Kidney (tissue), 14 donors: ENCODE data around the gene COMMD8. TPM values are rescaled to one million over a fixed set of nuclear protein-coding genes. Genes with fewer than 3 reads are reported as not detected.
A peak's percentile ranks its signal among the peaks of the same experiment; 100 is the strongest.

Experiments used
- DNase-seq, 5 donors: peaks; one replicate each; pipeline ENCODE4 v3.0.0-alpha.2; 2013 to 2020
- FAIRE-seq: peaks from 2 replicates; lab custom pipeline; 2012; peaks lifted over from hg19 to GRCh38; lab: Jason Lieb, UNC
- H3K27ac ChIP-seq, 2 donors: one replicate each; pipeline ENCODE4 v1.7.0; 2013; ENCODE audit warnings: low read depth in 2 of 2, low read length in 2 of 2, inconsistent platforms in 1 of 2
- H3K27me3 ChIP-seq: one replicate; pipeline ENCODE4 v1.7.1; 2013; ENCODE audit warnings: low read length, inconsistent platforms; ENCODE audit not compliant: control insufficient read depth, insufficient read depth
- H3K36me3 ChIP-seq, 3 donors: one replicate each; pipeline versions ENCODE4 v1.7.0 to v1.7.1; 2013; ENCODE audit warnings: low read length in 3 of 3, control low read depth in 1 of 3, inconsistent platforms in 1 of 3; ENCODE audit not compliant: insufficient read depth in 3 of 3, control insufficient read depth in 2 of 3
- H3K4me1 ChIP-seq, 3 donors: one replicate each; pipeline versions ENCODE4 v1.7.0 to v1.7.1; 2013; ENCODE audit warnings: low read length in 3 of 3, inconsistent platforms in 1 of 3, low read depth in 1 of 3; ENCODE audit not compliant: control insufficient read depth in 2 of 3, insufficient read depth in 2 of 3
- H3K4me3 ChIP-seq, 3 donors: one replicate each; pipeline versions ENCODE4 v1.7.0 to v1.8.1; 2013; ENCODE audit warnings: low read length in 3 of 3, control low read depth in 1 of 3, inconsistent platforms in 1 of 3
- H3K9ac ChIP-seq, 3 donors: one replicate each; pipeline versions ENCODE4 v1.7.0 to v1.7.1; 2013; ENCODE audit warnings: low read length in 3 of 3, control low read depth in 1 of 3, inconsistent platforms in 1 of 3
- H3K9me3 ChIP-seq, 3 donors: one replicate each; pipeline versions ENCODE4 v1.7.0 to v1.7.1; 2013; ENCODE audit warnings: low read length in 3 of 3, control low read depth in 1 of 3, inconsistent platforms in 1 of 3; ENCODE audit not compliant: control insufficient read depth in 2 of 3, insufficient read depth in 1 of 3
- intact Hi-C: fragments of 100-400 bp; cut with DNase I; formaldehyde crosslinking; loops from one replicate; pipeline ENCODE4 v1.11.1; 2022
- polyA plus RNA-seq: library from polyadenylated mRNA; stranded (reverse); fragments of 350-450 nt; fragmentation: Illumina TruSeq; extraction: RNeasy Lipid Tissue Mini Kit (QIAGEN cat#74804); gene quantifications from one replicate; pipeline ENCODE4 v1.2.3, GENCODE V29; 2014; ENCODE audit warnings: low read depth, low replicate concordance; ENCODE audit not compliant: insufficient read depth
- total RNA-seq: library from RNA; stranded (reverse); fragmentation: NEBNext Ultra II Directional; extraction: Animal tissue kit (Norgen Biotek cat#: 25700); gene quantifications from one replicate; pipeline ENCODE4 v1.2.1, GENCODE V29; 2021
- TF ChIP-seq, protein P1 (sequence below): IDR thresholded peaks from 3 replicates; pipeline ENCODE4 v1.5.1; 2012; ENCODE audit warnings: mild to moderate bottlenecking, moderate library complexity, borderline replicate concordance; ENCODE audit not compliant: insufficient read depth; ENCODE audit errors: extremely low read depth
- donor health status: control.
- donor health status: control.
- donor health status: control.
- donor health status: control.
- donor health status: control.
- donor health status: DM: yes; HTN: yes; CAD: no.
- donor health status: Normal renal cell carcinoma (clear cell type).

The COMMD8 gene
- total and polyA plus RNA-seq, 2 donors from 2014 or later, result 21.0 to 39.8 TPM

DNA sequence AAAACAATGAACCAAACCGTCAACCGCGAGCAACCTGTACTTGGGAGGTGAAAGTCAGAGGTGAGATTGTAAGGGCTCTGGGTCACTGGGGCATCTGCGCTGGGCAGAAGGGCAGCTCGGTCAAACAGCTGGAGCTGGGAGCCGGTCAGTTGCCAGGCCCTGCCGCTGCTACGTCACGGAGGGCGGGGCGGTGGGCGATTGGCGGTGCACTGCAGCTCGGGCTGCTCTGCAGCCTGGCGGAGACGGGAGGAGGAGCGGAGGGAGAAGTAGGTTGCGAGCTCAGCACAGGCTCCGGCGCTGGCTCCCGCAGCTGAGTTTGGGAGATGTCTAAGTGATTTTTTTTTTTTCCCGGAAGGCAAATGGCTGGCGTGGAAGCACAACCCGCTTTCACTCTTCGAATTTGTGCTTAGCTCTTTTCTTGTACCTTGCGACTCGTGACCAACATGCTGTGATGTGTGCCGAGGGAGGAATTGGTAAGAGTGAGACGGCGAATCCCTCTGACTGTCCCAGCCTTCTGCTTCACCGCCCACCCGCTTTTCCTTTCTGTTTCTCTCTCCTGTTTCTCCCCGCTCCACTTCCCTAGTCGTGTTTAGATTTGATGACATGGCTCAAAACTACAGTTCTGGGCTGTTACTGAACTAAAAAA is 21.7 kb upstream of the COMMD8 start, which contains the start of gene ATP10D:
ATP10D (plus strand) TSS at position 229 of the 646 bp plus-strand sequence. CDS start 27,266 bp downstream, outside the sequence.
- H3K9ac ChIP-seq, result peak within 1 kb of the TSS; percentile 82 to 94 (median 86)
- peaks cover 0 to 16% (median 5%) of the 10 kb centered on the region in 3 donors for H3K4me1 ChIP-seq
- H3K36me3 ChIP-seq, result no peaks in the 10 kb centered on the region
- H3K9me3 ChIP-seq, result no peaks in the 10 kb centered on the region
- H3K4me3 ChIP-seq, result peak within 1 kb of the TSS; percentile 78 to 99 (median 95)
- H3K27ac ChIP-seq, result peak within 1 kb of the TSS; percentile 91 to 99
- FAIRE-seq (peak; percentile 81), DNase-seq (peak; percentile 96 to 99 (median 97))
- no peaks in the 10 kb centered on the region for H3K27me3 ChIP-seq
- TF ChIP-seq, protein P1, sequence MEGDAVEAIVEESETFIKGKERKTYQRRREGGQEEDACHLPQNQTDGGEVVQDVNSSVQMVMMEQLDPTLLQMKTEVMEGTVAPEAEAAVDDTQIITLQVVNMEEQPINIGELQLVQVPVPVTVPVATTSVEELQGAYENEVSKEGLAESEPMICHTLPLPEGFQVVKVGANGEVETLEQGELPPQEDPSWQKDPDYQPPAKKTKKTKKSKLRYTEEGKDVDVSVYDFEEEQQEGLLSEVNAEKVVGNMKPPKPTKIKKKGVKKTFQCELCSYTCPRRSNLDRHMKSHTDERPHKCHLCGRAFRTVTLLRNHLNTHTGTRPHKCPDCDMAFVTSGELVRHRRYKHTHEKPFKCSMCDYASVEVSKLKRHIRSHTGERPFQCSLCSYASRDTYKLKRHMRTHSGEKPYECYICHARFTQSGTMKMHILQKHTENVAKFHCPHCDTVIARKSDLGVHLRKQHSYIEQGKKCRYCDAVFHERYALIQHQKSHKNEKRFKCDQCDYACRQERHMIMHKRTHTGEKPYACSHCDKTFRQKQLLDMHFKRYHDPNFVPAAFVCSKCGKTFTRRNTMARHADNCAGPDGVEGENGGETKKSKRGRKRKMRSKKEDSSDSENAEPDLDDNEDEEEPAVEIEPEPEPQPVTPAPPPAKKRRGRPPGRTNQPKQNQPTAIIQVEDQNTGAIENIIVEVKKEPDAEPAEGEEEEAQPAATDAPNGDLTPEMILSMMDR, result peak; percentile 16
- intact Hi-C loops, result no loop called here

DNA sequence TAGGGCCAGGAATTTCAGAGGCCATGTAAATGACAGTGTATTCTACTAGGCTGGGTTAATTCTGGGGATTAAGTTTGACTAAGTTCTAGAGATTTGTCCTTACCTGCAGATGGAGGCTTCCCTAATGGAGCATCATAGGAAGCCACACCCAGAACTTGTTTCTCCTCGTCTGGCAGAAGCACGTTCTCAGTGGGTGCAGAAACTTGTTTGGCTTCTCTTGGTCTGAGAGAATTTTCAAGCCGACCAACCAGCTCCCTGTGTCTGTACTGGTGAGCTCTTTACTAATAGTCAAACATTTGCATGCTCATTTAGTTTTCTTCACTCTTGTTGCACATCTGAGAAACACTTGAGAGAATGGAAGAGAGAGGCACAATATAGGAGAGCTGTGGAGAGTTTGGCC is 20.7 kb upstream of the COMMD8 start:
- H3K27ac ChIP-seq, result peak overlapping the region; percentile 91 to 99
- H3K9ac ChIP-seq, result no peak overlapping the region
- intact Hi-C loops, result no loop called here
- no peak overlapping the region for H3K4me3 ChIP-seq
- no peaks in the 10 kb centered on the region for H3K27me3 ChIP-seq
- peak in 1 of 5 donors; percentile 18 for DNase-seq
- H3K36me3 ChIP-seq, result no peaks in the 10 kb centered on the region
- TF ChIP-seq, protein P1, result no peak
- peaks cover 0 to 16% (median 5%) of the 10 kb centered on the region in 3 donors for H3K4me1 ChIP-seq
- H3K9me3 ChIP-seq, result no peaks in the 10 kb centered on the region
- no peak for FAIRE-seq

- H3K4me3 ChIP-seq, result no peak overlapping the region
- H3K27ac ChIP-seq, result no peak overlapping the region
- FAIRE-seq, result no peak
- DNase-seq, result peak in 3 of 5 donors; percentile 19 to 52 (median 51)
- intact Hi-C loops, result no loop called here
- TF ChIP-seq, protein P1, result no peak
- H3K36me3 ChIP-seq, result no peaks in the 10 kb centered on the region
- no peaks in the 10 kb centered on the region for H3K9me3 ChIP-seq
- peaks cover 0 to 16% (median 5%) of the 10 kb centered on the region in 3 donors for H3K4me1 ChIP-seq
- H3K27me3 ChIP-seq, result no peaks in the 10 kb centered on the region
- H3K9ac ChIP-seq, result no peak overlapping the region
Measured at GRCh38 chr4:47483745-47484144, 20.2 kb upstream of the COMMD8 start.
